GM12801 (cell line): Measurements from ENCODE around the gene RAB15.

ENCODE experiments used
- CTCF ChIP-seq: IDR thresholded peaks from one replicate; pipeline ENCODE4 v1.5.1; 2011; ENCODE audit warnings: control low read depth; ENCODE audit not compliant: insufficient read length; ENCODE audit errors: extremely low read depth

Gene RAB15

DNA sequence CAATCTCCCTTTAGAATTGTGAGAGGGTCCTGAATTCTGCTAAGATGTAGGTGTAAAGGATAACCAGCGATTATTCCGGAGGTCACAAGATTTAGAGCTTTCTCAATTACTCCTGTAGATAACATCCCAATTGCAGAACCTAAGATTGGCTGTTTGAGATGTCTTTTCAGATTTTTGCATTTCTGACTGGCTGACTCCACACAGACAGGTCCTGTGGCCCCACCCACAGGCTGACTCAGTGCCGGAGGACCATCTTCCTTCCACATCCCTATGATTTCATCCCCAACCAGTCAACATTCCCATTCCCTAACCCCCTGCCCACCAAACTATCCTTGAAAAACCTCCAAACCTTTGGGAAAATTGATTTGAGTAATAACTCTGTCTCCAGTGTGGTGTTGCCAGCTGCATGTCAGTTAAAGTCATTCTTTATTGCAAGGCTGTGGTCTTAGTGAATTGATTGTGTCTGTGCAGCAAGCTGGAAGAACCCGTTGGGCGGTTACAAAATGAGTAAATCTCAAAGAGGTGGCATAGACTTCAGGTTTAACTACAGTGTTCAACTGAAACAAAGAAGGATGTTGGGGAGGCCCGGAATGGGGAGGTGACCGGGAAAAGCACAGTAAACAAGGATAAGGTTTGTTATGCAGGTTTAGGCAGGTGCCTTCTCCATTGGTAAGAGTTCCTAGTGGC is 25.1 kb upstream of the RAB15 start:
- no peak for TF ChIP-seq CTCF

DNA sequence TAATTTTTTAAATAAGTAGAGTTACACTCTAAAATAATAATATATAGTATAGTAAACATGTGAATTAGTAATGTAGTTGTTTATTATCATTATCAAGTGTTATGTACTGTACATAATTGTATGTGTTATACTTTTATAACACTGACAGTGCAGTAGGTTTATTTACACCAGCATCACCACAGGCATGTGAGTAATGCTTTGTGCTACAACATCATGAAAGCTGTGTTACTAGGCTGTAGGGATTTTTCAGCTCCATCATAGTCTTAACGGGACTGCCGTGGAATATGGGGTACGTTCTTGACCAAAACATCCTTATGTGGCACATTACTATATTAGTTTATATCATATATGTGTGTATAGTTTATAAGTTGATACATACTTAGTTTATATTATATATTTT is 23.2 kb upstream of the RAB15 start:
- no peak for TF ChIP-seq CTCF

DNA sequence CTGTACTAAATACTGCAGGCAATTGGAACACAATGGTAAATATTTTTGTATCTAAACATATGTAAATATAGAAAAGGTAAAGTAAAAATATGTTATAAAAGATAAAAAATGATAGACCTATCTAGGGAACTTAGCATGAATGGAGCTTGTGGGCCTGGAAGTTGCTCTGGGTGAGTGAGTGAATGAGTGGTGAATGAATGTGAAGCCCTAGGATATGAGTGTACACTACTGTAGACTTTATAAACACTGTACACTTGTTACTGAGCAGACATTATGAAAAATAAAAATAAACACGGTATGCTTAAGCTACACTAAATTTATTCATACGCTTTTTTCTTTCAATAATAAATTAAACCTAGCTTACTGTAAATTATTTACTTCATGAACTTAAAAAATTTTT is 22.4 kb upstream of the RAB15 start:
- TF ChIP-seq CTCF, result no peak

- no peak for TF ChIP-seq CTCF
Measured at GRCh38 chr14:64993266-64993930, 21.3 kb upstream of the RAB15 start.

GRCh38 chr14:64992328-64992885 is 20.3 kb upstream of the RAB15 start:
- no peak for TF ChIP-seq CTCF

- no peak for TF ChIP-seq CTCF
Measured at GRCh38 chr14:64990939-64991338, 18.8 kb upstream of the RAB15 start.

DNA sequence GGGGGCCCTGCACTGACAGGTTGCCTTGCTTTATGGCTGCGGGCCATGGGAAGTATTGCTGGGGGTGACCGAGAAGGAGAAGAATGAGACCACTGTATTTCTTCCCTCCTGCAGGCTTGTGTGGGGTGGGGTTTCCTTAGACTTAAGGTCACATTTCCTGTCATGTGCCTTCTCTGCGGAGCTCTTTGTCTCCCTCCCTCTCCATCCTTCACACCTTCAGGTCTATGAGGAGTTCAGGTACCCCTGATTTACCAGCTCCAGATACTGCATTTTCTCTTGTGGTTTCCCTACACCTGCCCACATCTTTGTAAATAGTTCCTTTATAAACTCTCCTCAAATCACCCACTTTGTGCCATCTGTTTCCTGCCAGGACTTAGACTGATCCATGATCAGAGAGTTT is 18.2 kb upstream of the RAB15 start:
- TF ChIP-seq CTCF, result no peak
